Nephron (organoid): ENCODE results near the gene PSMB4.
"Not testable (repeated sequence)": the region's sequence is repeated elsewhere in the genome, so short reads cannot be mapped to it uniquely, and the experiment has no call there.

Experiments
- H3K27ac Mint-ChIP-seq, 3 experiments: 2 replicates each; pipeline ENCODE4 v1.8.0; 2020; ENCODE audit warnings: mixed read lengths in 3 of 3, mild to moderate bottlenecking in 2 of 3, moderate library complexity in 1 of 3
- H3K27me3 Mint-ChIP-seq: 2 replicates; pipeline ENCODE4 v1.8.0; 2021; ENCODE audit warnings: low read depth, mild to moderate bottlenecking, moderate library complexity, mixed read lengths
- H3K36me3 Mint-ChIP-seq: 2 replicates; pipeline ENCODE4 v1.8.0; 2020; ENCODE audit warnings: low read depth, mixed read lengths
- H3K4me1 Mint-ChIP-seq: 2 replicates; pipeline ENCODE4 v1.8.0; 2020; ENCODE audit warnings: mixed read lengths
- H3K4me3 Mint-ChIP-seq, 3 experiments: 2 replicates each; pipeline ENCODE4 v1.8.0; 2020; ENCODE audit warnings: mild to moderate bottlenecking in 3 of 3, mixed read lengths in 3 of 3, moderate library complexity in 2 of 3
- H3K9me3 Mint-ChIP-seq: 2 replicates; pipeline ENCODE4 v1.8.0; 2020; ENCODE audit warnings: mixed read lengths
- TF ChIP-seq, protein P1 (sequence below), 3 experiments: fragments of 200-600 bp; sonication (generic); IDR thresholded peaks; one replicate each; pipeline ENCODE4 v1.5.0; 2021; ENCODE audit warnings: antibody characterized with exemption in 3 of 3; ENCODE audit not compliant: unreplicated experiment in 3 of 3

PSMB4 gene

DNA sequence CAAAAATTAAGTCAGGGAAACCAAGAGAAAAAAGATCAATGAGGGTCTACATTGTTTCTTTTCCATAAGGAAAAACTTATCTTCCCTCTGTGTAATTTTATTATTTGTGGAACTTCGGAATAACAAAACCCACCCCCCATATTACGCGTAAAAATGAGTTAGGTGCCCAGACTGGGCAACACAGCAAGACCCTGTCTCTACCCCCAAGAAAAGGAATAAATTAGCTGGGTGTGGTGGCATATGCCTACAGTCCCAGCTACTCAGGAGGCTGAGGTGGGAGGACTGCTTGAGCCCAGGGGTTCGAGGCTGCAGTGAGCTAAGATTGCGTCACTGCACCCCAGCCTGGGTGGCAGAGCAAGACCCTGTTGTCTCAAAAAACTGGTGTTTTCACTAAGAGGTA is 20.4 kb downstream of the PSMB4 start:
- Mint-ChIP-seq H3K27ac (no peak overlapping the region), H3K36me3 (peaks cover 74% of the 10 kb centered on the region), H3K4me3 (no peak overlapping the region), H3K27me3 (no peaks in the 10 kb centered on the region), H3K9me3 (no peaks in the 10 kb centered on the region), H3K4me1 (no peaks in the 10 kb centered on the region)
- TF ChIP-seq, protein P1, sequence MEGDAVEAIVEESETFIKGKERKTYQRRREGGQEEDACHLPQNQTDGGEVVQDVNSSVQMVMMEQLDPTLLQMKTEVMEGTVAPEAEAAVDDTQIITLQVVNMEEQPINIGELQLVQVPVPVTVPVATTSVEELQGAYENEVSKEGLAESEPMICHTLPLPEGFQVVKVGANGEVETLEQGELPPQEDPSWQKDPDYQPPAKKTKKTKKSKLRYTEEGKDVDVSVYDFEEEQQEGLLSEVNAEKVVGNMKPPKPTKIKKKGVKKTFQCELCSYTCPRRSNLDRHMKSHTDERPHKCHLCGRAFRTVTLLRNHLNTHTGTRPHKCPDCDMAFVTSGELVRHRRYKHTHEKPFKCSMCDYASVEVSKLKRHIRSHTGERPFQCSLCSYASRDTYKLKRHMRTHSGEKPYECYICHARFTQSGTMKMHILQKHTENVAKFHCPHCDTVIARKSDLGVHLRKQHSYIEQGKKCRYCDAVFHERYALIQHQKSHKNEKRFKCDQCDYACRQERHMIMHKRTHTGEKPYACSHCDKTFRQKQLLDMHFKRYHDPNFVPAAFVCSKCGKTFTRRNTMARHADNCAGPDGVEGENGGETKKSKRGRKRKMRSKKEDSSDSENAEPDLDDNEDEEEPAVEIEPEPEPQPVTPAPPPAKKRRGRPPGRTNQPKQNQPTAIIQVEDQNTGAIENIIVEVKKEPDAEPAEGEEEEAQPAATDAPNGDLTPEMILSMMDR (IDR thresholded peaks at IDR 0.05; ENCODE audit: unreplicated experiment in 3 of 3): no peak

DNA sequence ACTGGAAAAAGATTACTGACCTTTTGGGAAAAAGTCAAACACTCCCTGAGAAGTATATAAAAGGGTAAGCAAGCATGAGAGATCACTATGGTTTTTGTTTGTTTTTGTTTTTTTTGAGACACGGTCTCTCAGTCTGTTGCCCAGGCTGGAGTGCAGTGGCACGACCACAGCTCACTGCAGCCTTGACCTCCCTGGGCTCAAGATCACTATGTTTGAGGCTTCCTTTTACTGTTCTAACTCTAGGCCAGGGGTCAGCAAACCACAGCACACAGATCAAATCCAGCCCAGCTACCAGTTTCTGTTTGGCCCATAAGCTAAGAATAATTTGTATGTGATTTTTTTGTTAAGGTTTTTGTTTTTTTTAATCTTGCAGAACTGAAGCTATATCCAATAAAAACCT is 25.7 kb downstream of the PSMB4 start:
- H3K27me3 Mint-ChIP-seq: no peaks in the 10 kb centered on the region
- H3K36me3 Mint-ChIP-seq: peaks cover 86% of the 10 kb centered on the region
- H3K27ac Mint-ChIP-seq: no peak overlapping the region
- H3K9me3 Mint-ChIP-seq: no peaks in the 10 kb centered on the region
- H3K4me1 Mint-ChIP-seq: no peaks in the 10 kb centered on the region
- H3K4me3 Mint-ChIP-seq: no peak overlapping the region
- TF ChIP-seq, protein P1 (IDR thresholded peaks at IDR 0.05; ENCODE audit: unreplicated experiment in 3 of 3): no peak

- Mint-ChIP-seq H3K27ac (no peak overlapping the region), H3K4me3 (no peak overlapping the region), H3K27me3 (no peaks in the 10 kb centered on the region), H3K9me3 (no peaks in the 10 kb centered on the region), H3K36me3 (peaks cover 69% of the 10 kb centered on the region), H3K4me1 (no peaks in the 10 kb centered on the region)
- TF ChIP-seq, protein P1 (IDR thresholded peaks at IDR 0.05; ENCODE audit: unreplicated experiment in 3 of 3): no peak
These were observed 28.7 kb downstream of the PSMB4 start for GRCh38 chr1:151428068-151428467.

GRCh38 chr1:151433827-151434226 is 34.5 kb downstream of the PSMB4 start:
- not testable (repeated sequence) for H3K9me3 Mint-ChIP-seq, H3K4me3 Mint-ChIP-seq, H3K27me3 Mint-ChIP-seq, H3K4me1 Mint-ChIP-seq, H3K27ac Mint-ChIP-seq
- peaks cover 37% of the 10 kb centered on the region for H3K36me3 Mint-ChIP-seq

GRCh38 chr1:151435174-151435573 is 35.8 kb downstream of the PSMB4 start:
- H3K36me3 Mint-ChIP-seq: peaks cover 34% of the 10 kb centered on the region
- no peaks in the 10 kb centered on the region for H3K4me1 Mint-ChIP-seq
- TF ChIP-seq, protein P1 (IDR thresholded peaks at IDR 0.05; ENCODE audit: unreplicated experiment in 3 of 3): no peak
- no peaks in the 10 kb centered on the region for H3K9me3 Mint-ChIP-seq
- H3K27me3 Mint-ChIP-seq: no peaks in the 10 kb centered on the region
- H3K4me3 Mint-ChIP-seq: no peak overlapping the region
- H3K27ac Mint-ChIP-seq: no peak overlapping the region

GRCh38 chr1:151436985-151437384 is 37.6 kb downstream of the PSMB4 start:
- no peak overlapping the region for H3K27ac Mint-ChIP-seq
- H3K27me3 Mint-ChIP-seq: no peaks in the 10 kb centered on the region
- no peak overlapping the region for H3K4me3 Mint-ChIP-seq
- H3K36me3 Mint-ChIP-seq: peaks cover 46% of the 10 kb centered on the region
- H3K4me1 Mint-ChIP-seq: no peaks in the 10 kb centered on the region
- H3K9me3 Mint-ChIP-seq: no peaks in the 10 kb centered on the region
- TF ChIP-seq, protein P1 (IDR thresholded peaks at IDR 0.05; ENCODE audit: unreplicated experiment in 3 of 3): no peak

GRCh38 chr1:151437396-151437795 is 38.0 kb downstream of the PSMB4 start:
- H3K36me3 Mint-ChIP-seq: peaks cover 47% of the 10 kb centered on the region
- not testable (repeated sequence) for H3K9me3 Mint-ChIP-seq, H3K27ac Mint-ChIP-seq, H3K27me3 Mint-ChIP-seq, H3K4me1 Mint-ChIP-seq, H3K4me3 Mint-ChIP-seq
